ENCODE results near the gene GBP3. TPM values are rescaled to one million over a fixed set of nuclear protein-coding genes. Genes with fewer than 3 reads are reported as not detected.

The GBP3 gene, protein sequence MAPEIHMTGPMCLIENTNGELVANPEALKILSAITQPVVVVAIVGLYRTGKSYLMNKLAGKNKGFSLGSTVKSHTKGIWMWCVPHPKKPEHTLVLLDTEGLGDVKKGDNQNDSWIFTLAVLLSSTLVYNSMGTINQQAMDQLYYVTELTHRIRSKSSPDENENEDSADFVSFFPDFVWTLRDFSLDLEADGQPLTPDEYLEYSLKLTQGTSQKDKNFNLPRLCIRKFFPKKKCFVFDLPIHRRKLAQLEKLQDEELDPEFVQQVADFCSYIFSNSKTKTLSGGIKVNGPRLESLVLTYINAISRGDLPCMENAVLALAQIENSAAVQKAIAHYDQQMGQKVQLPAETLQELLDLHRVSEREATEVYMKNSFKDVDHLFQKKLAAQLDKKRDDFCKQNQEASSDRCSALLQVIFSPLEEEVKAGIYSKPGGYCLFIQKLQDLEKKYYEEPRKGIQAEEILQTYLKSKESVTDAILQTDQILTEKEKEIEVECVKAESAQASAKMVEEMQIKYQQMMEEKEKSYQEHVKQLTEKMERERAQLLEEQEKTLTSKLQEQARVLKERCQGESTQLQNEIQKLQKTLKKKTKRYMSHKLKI
- total RNA-seq = 1 to 10 TPM; 4.5 to 5.7 TPM

DNA sequence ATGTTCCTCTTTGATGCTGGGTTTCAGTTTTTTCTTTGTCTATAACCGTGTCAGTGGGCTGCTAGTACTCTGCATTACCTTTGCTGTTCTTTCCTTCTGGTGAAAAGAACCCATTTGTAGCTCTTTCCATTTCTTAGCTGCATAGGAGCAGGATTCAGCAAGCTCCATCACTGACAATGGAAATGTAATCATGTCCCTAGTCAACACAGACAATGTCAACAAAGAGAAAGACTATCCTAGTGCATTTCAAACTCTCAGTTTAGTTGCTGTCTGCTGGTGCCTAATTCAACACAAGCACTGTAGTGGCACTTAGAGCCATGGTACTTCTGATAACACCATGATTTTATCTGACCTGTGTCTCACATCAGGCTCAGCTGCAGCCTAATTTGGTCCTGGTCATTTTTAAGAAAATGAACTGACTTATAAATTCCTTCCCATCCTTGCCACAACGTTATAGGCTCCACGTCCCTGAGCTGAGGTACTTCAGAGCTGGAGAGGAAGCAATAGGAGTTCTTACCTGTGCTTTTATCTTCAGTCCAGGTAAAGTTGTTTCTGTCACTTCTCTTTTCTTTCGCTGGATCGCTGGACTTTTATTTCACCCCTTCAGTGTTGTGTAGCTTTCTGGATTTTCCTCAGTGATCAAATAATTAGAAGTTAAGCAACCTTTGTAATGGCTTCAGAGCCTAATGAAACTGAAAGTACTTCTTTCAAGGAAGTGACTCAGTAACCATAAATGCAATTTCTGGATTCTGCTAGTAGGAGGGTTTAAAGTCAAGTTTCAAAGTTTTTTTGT is at the start of gene GBP3:
TSS of gene GBP3 (minus strand) at position 700 of the 793 bp plus-strand sequence. CDS start 2,145 bp downstream, outside the sequence.
- H3K27ac Mint-ChIP-seq = peak within 1 kb of the TSS; percentile 69
- no peak for DNase-seq
- H3K4me1 Mint-ChIP-seq (ENCODE audit: low read depth) = peaks cover 52% of the 10 kb centered on the region
- H3K4me3 Mint-ChIP-seq = peak within 1 kb of the TSS; percentile 76
- H3K27me3 Mint-ChIP-seq = peaks cover 2% of the 10 kb centered on the region
- CTCF ChIA-PET = interaction anchor here (0.6 to 2.0 kb wide), 7 partner anchors 19 to 619 kb away, joined by 3 to 12 read pairs (median 4); partner anchors contain the start of gene GBP1
- H3K9me3 Mint-ChIP-seq = peaks cover 10% of the 10 kb centered on the region
- POLR2A ChIA-PET = interaction anchor here (0.6 to 2.2 kb wide), 8 partner anchors 10 to 462 kb away, joined by 3 to 8 read pairs (median 5); partner anchors contain the start of gene GBP2
- H3K36me3 Mint-ChIP-seq = peaks cover 24% of the 10 kb centered on the region
- intact Hi-C loops (cut with micrococcal nuclease) = loop anchor here (1.0 to 2.0 kb wide), 5 partner anchors 19 to 177 kb away; partner anchors contain the start of gene GBP1

DNA sequence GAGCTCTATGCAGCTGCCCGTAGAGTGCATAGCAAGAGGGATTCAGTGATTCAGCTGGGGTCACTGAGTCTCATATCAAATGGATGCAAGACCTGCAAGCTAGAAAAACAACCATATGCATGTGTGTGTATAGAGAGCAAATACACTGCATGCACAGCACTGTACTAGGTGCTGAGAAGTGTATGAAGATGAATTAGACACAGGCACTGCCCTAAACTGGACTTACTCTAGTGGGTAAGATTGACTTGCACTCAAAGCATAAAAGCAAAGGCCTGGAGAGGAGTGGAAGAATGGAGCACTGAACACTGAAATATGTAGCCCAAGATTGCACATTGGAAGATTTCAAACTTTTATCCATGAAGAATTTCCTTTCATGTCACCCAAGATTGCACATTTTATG is 47.8 kb upstream of the GBP3 start:
- POLR2A ChIA-PET = interaction anchor here (1.0 kb wide), 1 partner anchor 229 kb away, joined by 3 read pairs; no protein-coding TSS in a partner anchor
- CTCF ChIA-PET = interaction anchor here (1.2 kb wide), 1 partner anchor 86 kb away, joined by 3 read pairs; no protein-coding TSS in a partner anchor
- no peak overlapping the region for H3K27ac Mint-ChIP-seq
- peak overlapping the region; percentile 65 for H3K4me3 Mint-ChIP-seq
- DNase-seq = no peak
- H3K4me1 Mint-ChIP-seq (ENCODE audit: low read depth) = peaks cover 24% of the 10 kb centered on the region
- H3K36me3 Mint-ChIP-seq = peaks cover 8% of the 10 kb centered on the region
- H3K27me3 Mint-ChIP-seq = no peaks in the 10 kb centered on the region
- intact Hi-C loops (cut with micrococcal nuclease) = no loop called here
- H3K9me3 Mint-ChIP-seq = peaks cover 22% of the 10 kb centered on the region

DNA sequence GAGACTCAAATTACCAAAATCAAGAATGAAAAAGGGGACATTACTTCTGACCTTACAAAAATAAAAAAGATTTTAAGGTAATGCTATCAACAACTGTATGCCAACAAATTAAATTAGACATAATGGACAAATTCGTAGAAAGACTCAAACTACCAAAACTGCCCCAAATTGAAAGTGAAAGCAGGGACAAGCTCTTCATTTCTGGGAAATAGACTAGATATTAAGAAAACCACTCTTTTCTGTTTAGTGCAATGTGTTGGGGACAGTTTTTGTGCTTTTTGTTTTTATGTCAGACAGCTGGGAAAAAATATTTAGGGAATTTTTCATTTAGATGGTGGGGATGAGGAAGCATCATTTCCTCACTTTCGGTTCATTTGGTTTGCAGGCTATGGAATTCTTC is 47.3 kb upstream of the GBP3 start:
- Mint-ChIP-seq H3K27me3 (no peaks in the 10 kb centered on the region), H3K36me3 (peaks cover 8% of the 10 kb centered on the region), H3K27ac (peak overlapping the region; percentile 74), H3K4me3 (peak overlapping the region; percentile 65), H3K4me1 (ENCODE audit: low read depth) (peaks cover 27% of the 10 kb centered on the region), H3K9me3 (peaks cover 20% of the 10 kb centered on the region)
- DNase-seq = no peak
- ChIA-PET CTCF (interaction anchor here (0.6 to 1.2 kb wide), 4 partner anchors 28 to 289 kb away, joined by 3 to 4 read pairs (median 4); no protein-coding TSS in a partner anchor), POLR2A (interaction anchor here (0.7 to 1.2 kb wide), 3 partner anchors 54 to 229 kb away, joined by 3 read pairs; partner anchors contain the start of gene GBP4)
- intact Hi-C loops (cut with micrococcal nuclease) = loop anchor here (5.0 kb wide), 1 partner anchor 32 kb away; no protein-coding TSS in a partner anchor

DNA sequence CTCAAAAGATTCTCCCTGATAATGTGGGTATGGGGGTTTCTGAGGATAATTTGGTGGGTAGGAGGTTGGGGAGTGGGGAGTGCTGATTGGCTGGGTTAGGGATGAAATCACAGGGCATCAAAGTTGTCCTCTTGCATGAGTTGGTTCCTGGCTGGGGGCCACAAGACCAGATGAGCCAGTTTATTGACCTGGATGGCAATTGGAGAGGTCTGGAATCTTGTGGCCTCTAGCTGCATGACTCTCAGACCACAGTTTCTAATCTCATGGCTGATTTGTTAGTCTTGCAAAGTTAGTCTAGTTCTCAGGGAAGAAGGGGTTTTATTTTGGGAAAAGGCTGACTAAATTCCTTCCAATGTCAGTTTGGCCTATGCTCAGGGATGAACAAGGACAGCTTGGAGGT is 45.6 kb upstream of the GBP3 start:
- Mint-ChIP-seq H3K36me3 (peaks cover 3% of the 10 kb centered on the region), H3K27ac (no peak overlapping the region), H3K27me3 (no peaks in the 10 kb centered on the region), H3K4me1 (ENCODE audit: low read depth) (peaks cover 34% of the 10 kb centered on the region), H3K9me3 (peaks cover 4% of the 10 kb centered on the region), H3K4me3 (no peak overlapping the region)
- no peak for DNase-seq
- CTCF ChIA-PET = interaction anchor here (1.5 kb wide), 1 partner anchor 18 kb away, joined by 7 read pairs; no protein-coding TSS in a partner anchor
- intact Hi-C loops (cut with micrococcal nuclease) = loop anchor here (5.0 kb wide), 1 partner anchor 34 kb away; no protein-coding TSS in a partner anchor
- POLR2A ChIA-PET = no interaction called here

DNA sequence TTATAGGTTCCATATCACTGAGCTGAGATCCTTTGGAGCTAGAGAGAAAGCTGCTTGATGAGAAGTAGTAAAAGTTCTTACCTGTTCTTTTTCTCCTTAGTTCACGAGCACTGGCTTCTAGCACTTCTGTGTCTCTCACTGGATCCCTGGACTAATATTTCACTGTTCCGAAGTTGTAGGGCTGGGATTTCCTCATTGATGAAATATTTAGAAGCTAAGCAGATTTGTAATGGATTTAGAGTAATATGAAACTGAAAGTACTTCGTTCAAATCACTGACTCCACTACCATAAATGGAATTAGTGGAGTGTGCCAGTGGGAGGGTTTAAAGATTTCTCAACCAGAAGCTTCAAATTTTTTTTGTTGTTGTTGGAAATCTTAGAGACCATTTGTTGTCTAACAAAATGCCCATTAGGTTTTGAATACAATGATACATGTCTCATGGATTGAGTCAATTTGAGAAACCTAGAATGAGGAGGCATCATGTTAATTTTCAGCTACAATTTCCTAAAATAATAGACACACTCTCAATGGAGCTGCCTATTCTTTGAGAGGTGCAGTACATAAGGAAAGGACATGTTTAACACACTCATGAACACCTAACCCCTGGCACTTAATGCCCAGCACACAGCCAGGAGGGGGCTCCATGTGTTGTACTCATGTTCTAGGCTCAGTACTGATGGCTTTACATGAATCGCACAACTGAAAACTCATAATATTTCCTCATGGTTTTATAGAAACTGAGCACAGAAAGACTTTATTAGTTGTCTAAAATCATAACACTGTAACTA is 42.6 kb upstream of the GBP3 start, which contains the start of gene GBP1:
TSS of gene GBP1 (minus strand) at position 130 of the 790 bp plus-strand sequence. CDS start 1,974 bp downstream, outside the sequence.
- DNase-seq = no peak
- peak within 1 kb of the TSS; percentile 87 for H3K4me3 Mint-ChIP-seq
- peak within 1 kb of the TSS; percentile 91 for H3K27ac Mint-ChIP-seq
- POLR2A ChIA-PET = interaction anchor here (0.7 to 1.8 kb wide), 9 partner anchors 19 to 234 kb away, joined by 3 to 8 read pairs (median 4); partner anchors contain the start of gene GBP4
- no peaks in the 10 kb centered on the region for H3K27me3 Mint-ChIP-seq
- intact Hi-C loops (cut with micrococcal nuclease) = loop anchor here (1.0 to 5.0 kb wide), 5 partner anchors 24 to 133 kb away; partner anchors contain the start of genes GBP2, GBP3 and GBP4
- H3K9me3 Mint-ChIP-seq = no peaks in the 10 kb centered on the region
- CTCF ChIA-PET = interaction anchor here (0.9 to 2.3 kb wide), 8 partner anchors 19 to 418 kb away, joined by 3 to 10 read pairs (median 4); partner anchors contain the start of gene GBP3
- peaks cover 56% of the 10 kb centered on the region for H3K4me1 Mint-ChIP-seq (ENCODE audit: low read depth)
- peaks cover 21% of the 10 kb centered on the region for H3K36me3 Mint-ChIP-seq

DNA sequence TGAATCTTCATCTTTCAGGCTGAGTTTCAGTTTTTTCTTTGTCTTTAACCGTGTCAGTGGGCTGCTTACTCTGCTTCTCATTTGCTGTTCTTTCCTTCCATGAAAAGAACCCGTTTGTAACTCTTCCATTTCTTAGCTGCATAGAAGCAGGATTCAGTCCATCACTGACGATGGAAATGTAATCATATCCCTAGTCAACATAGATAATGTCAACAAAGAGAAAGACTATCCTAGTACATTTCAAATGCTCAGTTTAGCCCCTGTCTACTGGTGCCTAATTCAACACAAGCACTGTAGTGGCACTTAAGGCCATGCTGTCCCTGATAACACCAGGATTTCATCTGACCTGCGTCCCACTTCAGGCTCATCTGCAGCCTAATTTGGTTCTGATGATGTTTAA is 42.0 kb upstream of the GBP3 start:
- H3K4me3 Mint-ChIP-seq = peak overlapping the region; percentile 87
- no peak for DNase-seq
- no peaks in the 10 kb centered on the region for H3K27me3 Mint-ChIP-seq
- peaks cover 26% of the 10 kb centered on the region for H3K36me3 Mint-ChIP-seq
- H3K4me1 Mint-ChIP-seq (ENCODE audit: low read depth) = peaks cover 53% of the 10 kb centered on the region
- ChIA-PET CTCF (interaction anchor here (0.9 to 2.3 kb wide), 7 partner anchors 18 to 419 kb away, joined by 3 to 10 read pairs (median 4); partner anchors contain the start of gene GBP3), POLR2A (interaction anchor here (0.6 to 1.8 kb wide), 8 partner anchors 16 to 235 kb away, joined by 3 to 8 read pairs (median 4); partner anchors contain the start of gene GBP4)
- intact Hi-C loops (cut with micrococcal nuclease) = loop anchor here (1.0 to 5.0 kb wide), 6 partner anchors 23 to 543 kb away; partner anchors contain the start of genes GBP2, GBP3 and GBP4
- H3K27ac Mint-ChIP-seq = peak overlapping the region; percentile 91
- H3K9me3 Mint-ChIP-seq = no peaks in the 10 kb centered on the region

DNA sequence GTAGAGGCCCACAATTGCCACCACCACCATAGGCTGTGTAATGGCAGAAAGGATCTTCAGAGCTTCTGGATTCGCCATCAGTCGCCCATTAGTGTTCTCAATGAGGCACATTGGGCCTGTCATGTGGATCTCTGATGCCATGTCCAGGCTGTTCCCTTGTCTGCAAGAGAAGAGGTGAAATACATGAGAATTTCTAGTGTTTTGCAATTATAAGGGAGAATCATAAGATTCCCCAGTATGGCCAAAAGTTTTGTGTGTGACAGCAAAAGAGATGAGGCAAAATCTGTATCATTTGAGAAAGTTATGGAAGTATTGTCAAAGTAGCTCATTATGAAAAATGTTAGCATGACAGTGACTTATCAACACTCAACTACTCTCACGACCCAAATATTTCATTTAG is 40.4 kb upstream of the GBP3 start:
- Mint-ChIP-seq H3K4me3 (peak overlapping the region; percentile 87), H3K36me3 (peaks cover 38% of the 10 kb centered on the region), H3K27ac (peak overlapping the region; percentile 91), H3K4me1 (ENCODE audit: low read depth) (peaks cover 45% of the 10 kb centered on the region), H3K9me3 (no peaks in the 10 kb centered on the region), H3K27me3 (no peaks in the 10 kb centered on the region)
- CTCF ChIA-PET = interaction anchor here (0.6 to 2.3 kb wide), 5 partner anchors 10 to 295 kb away, joined by 3 to 10 read pairs (median 3); no protein-coding TSS in a partner anchor
- intact Hi-C loops (cut with micrococcal nuclease) = loop anchor here (5.0 kb wide), 1 partner anchor 544 kb away; no protein-coding TSS in a partner anchor
- POLR2A ChIA-PET = interaction anchor here (1.0 to 1.9 kb wide), 4 partner anchors 20 to 209 kb away, joined by 3 to 6 read pairs (median 4); partner anchors contain the start of genes GBP3 and GBP5
- DNase-seq = no peak

DNA sequence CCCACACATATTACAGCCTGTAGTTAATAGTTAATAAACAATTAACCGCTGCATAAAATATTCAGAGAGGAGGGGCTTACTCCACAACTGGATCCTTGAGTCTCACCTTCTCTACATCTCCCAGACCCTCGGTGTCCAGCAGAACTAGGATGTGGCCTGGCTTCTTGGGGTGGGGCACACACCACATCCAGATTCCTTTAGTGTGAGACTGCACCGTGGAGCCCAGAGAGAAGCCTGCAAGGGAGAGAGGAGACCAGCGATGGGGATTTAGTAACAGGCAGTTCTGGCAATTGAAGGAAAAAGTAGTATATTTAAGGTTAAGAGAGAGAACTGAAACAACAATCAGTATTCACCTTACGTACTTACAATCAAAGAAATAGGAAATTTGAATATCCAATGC is 37.4 kb upstream of the GBP3 start:
- intact Hi-C loops (cut with micrococcal nuclease) = loop anchor here (5.0 kb wide), 1 partner anchor 547 kb away; no protein-coding TSS in a partner anchor
- H3K4me3 Mint-ChIP-seq = no peak overlapping the region
- peaks cover 60% of the 10 kb centered on the region for H3K36me3 Mint-ChIP-seq
- H3K27me3 Mint-ChIP-seq = no peaks in the 10 kb centered on the region
- no peak for DNase-seq
- peaks cover 38% of the 10 kb centered on the region for H3K4me1 Mint-ChIP-seq (ENCODE audit: low read depth)
- ChIA-PET POLR2A (no interaction called here), CTCF (no interaction called here)
- no peaks in the 10 kb centered on the region for H3K9me3 Mint-ChIP-seq
- no peak overlapping the region for H3K27ac Mint-ChIP-seq

DNA sequence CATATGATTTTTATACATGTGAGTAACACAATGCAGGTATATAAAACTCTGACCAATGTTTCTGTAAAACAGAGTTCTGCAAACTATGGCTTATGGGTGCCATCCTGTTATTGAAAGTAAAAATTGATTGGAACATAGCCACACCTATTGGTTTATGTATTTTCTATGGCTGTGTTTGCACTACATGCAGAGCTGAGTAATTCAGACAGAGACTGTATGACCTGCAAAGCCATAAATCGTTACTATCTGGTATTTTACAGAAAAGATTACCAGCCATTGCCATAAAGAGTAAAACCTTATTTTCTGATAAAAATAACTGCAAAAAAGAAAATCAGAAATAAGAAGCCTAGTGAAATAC is 29.3 kb upstream of the GBP3 start:
- Mint-ChIP-seq H3K36me3 (peaks cover 69% of the 10 kb centered on the region), H3K4me1 (ENCODE audit: low read depth) (peaks cover 7% of the 10 kb centered on the region), H3K4me3 (no peak overlapping the region), H3K27me3 (no peaks in the 10 kb centered on the region), H3K27ac (no peak overlapping the region), H3K9me3 (no peaks in the 10 kb centered on the region)
- DNase-seq = no peak
- intact Hi-C loops (cut with micrococcal nuclease) = no loop called here
- ChIA-PET POLR2A (no interaction called here), CTCF (interaction anchor here (1.1 kb wide), 1 partner anchor 307 kb away, joined by 3 read pairs; no protein-coding TSS in a partner anchor)

DNA sequence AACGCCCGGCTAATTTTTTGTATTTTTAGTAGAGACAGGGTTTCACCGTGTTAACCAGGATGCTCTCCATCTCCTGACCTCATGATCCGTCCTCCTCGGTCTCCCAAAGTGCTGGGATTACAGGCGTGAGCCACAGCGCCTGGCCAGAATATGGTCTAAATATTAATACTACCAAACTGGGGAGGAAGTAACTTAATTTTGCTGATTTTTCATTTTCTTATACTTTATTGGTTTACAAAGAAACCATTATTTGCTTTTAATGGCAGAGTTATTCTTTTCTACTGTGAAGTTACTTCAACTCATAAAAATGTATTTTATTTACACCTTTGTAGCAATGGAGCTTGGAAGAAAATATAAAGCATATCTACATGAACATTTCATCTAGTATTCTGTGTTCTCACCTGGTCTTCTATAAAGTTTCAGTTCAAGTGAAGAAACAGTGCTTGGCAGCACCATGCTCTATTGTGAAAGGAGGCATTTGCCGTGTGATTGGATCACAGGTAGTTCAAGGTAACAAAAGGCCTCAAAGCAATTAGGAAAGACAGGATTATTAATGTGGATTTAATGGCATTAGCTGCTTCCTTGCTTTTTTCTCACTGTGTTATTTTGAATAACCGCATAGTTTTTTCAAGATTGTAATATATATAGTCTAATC is 28.8 kb upstream of the GBP3 start:
- no peak overlapping the region for H3K4me3 Mint-ChIP-seq
- H3K4me1 Mint-ChIP-seq (ENCODE audit: low read depth) = peaks cover 7% of the 10 kb centered on the region
- no peaks in the 10 kb centered on the region for H3K27me3 Mint-ChIP-seq
- POLR2A ChIA-PET = no interaction called here
- CTCF ChIA-PET = no interaction called here
- intact Hi-C loops (cut with micrococcal nuclease) = no loop called here
- no peaks in the 10 kb centered on the region for H3K9me3 Mint-ChIP-seq
- H3K36me3 Mint-ChIP-seq = peaks cover 64% of the 10 kb centered on the region
- no peak overlapping the region for H3K27ac Mint-ChIP-seq
- DNase-seq = no peak
